Putamen (tissue), 1 donor: ENCODE measurements around the gene MOAP1.
"Not testable (repeated sequence)": the region's sequence is repeated elsewhere in the genome, so short reads cannot be mapped to it uniquely, and the experiment has no call there.

Source experiments
- DNase-seq: peaks from one replicate; pipeline ENCODE4 v3.0.0-alpha.2; 2016; ENCODE audit warnings: low spot score

MOAP1 gene

DNA sequence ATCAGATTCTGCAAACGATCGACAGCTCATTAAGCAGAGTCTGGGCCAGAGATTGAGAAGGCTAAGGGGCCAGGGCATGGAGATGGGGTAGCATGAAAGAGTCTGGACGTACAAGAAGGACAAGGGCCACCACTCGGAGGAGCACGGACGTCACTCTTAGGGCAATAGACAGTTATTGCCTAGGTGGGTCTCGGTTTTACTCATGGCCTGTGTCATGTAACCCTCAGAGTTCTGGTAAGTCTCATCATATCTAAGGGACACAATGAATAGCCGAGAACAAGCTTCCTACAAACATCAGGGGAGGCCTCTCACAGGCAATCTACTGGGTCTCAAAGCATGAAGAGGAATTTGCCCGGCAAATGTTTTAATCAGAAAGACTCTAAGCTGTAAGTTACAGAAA, 38.6 kb downstream of the MOAP1 start:
- no peak for DNase-seq

DNA sequence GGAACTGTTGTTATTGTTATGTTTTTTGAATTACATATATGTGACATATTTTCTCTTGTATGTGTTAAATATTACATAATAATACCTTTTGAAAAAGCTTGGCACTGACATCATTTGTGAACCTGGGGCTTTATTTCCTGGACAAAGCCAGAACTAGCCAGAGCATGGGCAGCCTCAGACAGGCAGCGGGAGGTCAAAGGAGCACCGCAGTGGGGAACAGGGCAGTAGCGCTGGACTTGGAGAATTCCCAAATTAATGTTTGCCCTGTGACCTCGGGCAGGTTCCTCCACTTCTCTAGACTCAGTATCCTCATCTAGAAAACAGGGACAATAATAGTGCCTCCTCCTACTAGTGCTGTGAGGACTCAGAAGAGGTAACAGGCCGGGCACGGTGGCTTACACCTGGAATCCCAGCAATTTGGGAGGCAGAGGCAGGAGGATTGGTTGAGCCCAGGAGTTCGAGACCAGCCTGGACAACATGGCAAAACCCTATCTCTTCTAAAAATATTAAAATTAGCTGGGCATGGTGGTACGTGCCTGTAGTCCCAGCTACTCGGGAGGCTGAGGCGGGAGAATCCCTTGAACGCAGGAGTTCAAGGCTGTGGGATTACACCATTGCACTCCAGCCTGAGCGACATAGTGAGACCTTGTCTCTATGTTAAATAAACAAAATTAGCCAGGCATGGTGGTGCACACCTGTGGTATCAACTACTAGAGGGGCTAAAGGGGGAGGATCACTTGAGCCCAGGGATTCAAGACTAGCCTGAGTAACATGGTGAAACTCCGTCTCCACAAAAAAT, 41.6 kb downstream of the MOAP1 start:
- DNase-seq = no peak

DNA sequence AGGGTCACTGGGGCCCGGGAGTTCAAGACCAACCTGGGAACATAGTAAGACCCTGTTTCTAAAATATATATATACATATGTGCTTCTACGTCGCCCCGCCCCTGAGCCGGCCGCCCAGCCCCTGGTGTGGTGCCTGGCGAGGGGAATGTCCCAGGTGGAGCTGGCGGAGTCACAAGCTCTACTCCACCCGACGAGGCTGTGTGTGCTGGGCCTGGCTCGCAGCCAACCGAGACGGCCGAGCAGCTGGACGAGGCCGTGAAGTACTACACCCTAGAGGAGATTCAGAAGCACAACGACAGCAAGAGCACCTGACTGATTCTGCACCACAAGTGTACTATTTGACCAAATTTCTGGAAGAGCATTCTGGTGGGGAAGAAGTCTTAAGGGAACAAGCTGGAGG, 46.8 kb downstream of the MOAP1 start:
- no peak for DNase-seq

DNA sequence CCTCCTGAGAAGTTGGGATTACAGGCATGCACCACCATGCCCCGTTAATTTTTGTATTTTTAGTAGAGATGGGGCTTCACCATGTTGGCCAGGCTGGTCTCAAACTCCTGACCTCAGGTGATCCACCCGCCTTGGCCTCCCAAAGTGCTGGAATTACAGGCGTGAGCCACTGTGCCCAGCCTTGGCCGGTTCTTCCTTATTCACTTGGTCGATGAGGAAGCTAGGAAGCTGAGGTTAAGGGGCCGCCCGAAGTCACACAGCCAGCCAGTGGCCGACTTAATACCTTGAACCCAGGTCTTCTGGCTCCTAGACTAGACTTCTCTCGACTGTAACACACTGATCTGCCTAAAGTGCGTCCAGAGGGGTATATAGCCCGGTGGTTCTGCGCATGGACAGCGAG, 48.2 kb downstream of the MOAP1 start:
- DNase-seq = not testable (repeated sequence)

DNA sequence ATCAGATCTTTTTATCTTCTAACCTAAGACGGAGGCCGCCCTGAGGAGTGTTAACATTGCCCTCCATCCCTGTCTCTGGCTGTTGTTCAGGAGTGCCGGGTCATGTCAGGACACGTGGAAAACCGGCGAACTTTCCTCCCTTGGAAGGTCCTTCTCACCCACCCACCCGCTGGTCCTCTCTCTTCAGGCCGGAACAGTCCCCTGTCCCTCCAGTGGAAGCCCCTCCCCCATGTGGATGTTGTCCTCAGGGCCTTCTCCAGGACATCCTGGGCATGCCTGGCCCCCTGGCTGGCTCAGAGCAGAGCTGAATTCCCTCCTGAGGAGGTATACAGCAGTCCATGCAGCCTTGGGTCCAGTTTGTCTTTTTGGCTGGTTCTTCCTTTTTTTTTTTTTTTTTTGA, 48.7 kb downstream of the MOAP1 start:
- DNase-seq = no peak

DNA sequence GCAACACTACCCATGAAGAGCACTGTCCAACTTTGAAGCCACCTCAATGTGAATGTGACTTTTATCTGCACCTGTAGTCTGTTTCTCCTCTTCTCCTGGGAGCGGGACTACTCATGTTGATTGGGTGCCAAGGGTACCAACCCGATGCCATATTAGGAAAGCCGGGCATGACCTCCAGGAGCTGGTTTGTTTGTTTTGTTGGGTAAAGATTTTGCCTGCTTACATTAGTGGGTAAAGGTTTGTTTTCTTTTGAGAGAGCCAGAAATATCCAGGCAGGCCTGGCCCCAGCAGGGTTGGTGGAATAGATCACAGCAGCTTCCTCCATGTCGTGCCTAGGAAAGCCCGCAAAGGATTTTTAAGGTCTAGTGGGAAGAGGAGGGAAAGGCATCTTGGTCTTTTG, 49.3 kb downstream of the MOAP1 start:
- DNase-seq = no peak

DNA sequence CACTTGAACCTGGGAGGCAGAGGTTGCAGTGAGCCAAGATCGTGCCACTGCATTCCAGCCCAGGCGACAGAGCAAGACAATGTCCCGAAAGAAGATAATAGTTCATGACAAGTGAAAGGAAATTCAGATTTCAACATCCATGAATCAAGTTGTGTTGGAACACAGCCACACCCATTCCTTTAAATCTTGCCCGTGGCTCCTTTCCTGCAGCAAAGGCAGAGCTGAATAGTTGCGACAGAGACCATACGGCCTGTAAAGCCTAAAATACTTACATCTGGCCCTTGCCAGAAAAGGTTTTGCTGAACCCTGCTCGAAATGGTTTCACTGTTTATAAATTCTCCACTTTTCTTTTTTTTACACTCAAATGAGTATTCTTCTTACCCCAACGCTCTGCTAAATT, 51.2 kb downstream of the MOAP1 start:
- no peak for DNase-seq

DNA sequence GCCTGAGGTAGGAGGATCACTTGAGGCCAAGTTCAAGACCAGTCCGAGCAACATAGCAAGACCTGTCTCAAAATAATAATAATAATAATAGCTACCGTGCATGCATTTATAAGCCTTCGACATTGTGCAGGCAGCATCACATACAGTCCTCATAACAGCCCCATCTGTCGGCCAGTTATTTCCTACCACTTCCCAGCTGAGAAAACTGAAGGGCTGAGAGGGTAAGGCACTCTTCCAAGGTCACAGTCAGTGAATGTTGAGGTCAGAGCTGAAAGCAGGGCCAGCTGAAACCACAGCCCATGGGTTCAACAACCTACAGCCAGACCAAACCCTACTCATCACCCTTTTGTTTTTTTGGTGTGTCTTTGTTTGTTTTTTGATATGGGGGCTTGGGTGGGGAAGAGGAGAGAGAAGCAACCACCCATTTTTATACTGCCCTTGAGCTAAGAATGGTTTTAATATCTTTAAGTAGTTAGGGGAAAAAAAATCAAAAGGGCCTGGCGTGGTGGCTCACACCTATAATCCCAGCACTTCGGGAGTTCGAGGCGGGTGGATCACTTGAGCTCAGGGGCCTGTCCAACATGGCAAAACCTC, 52.1 kb downstream of the MOAP1 start:
- peak; percentile 50 for DNase-seq
